Measurements from ENCODE around the gene TADA2B. TPM values are rescaled to one million over a fixed set of nuclear protein-coding genes. Genes with fewer than 3 reads are reported as not detected.

The TADA2B gene
- total and polyA plus RNA-seq, 8 donors: 9.6 to 26.2 (median 17.9) TPM

- no peak for FAIRE-seq
- DNase-seq: no peak
- peaks cover 4 to 20% (median 9%) of the 10 kb centered on the region in 3 donors for H3K36me3 ChIP-seq
Observed at GRCh38 chr4:7005571-7005970, 37.6 kb upstream of the TADA2B start.

GRCh38 chr4:7006411-7006810 lies 36.8 kb upstream of the TADA2B start:
- H3K27me3 ChIP-seq: no peaks in the 10 kb centered on the region
- intact Hi-C loops (cut with DNase I): no loop called here
- H3K4me3 ChIP-seq: no peak overlapping the region
- no peak for FAIRE-seq
- H3K27ac ChIP-seq: no peak overlapping the region
- no peaks in the 10 kb centered on the region for H3K9me3 ChIP-seq
- 71 to 81% methylated on average over 3 of the region's 3 CpGs for WGBS, 2 donors
- no peak for DNase-seq
- no peak for ATAC-seq
- TF ChIP-seq, protein P1, sequence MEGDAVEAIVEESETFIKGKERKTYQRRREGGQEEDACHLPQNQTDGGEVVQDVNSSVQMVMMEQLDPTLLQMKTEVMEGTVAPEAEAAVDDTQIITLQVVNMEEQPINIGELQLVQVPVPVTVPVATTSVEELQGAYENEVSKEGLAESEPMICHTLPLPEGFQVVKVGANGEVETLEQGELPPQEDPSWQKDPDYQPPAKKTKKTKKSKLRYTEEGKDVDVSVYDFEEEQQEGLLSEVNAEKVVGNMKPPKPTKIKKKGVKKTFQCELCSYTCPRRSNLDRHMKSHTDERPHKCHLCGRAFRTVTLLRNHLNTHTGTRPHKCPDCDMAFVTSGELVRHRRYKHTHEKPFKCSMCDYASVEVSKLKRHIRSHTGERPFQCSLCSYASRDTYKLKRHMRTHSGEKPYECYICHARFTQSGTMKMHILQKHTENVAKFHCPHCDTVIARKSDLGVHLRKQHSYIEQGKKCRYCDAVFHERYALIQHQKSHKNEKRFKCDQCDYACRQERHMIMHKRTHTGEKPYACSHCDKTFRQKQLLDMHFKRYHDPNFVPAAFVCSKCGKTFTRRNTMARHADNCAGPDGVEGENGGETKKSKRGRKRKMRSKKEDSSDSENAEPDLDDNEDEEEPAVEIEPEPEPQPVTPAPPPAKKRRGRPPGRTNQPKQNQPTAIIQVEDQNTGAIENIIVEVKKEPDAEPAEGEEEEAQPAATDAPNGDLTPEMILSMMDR (IDR thresholded peaks at IDR 0.05): no peak
- H3K36me3 ChIP-seq: peaks cover 4 to 12% (median 7%) of the 10 kb centered on the region in 3 donors
- H3K4me1 ChIP-seq: no peaks in the 10 kb centered on the region

More at GRCh38 chr4:7005571-7005970, 37.6 kb upstream of the TADA2B start:
- ATAC-seq: no peak
- Histone ChIP-seq H3K9me3 (no peaks in the 10 kb centered on the region), H3K4me1 (no peaks in the 10 kb centered on the region), H3K27me3 (no peaks in the 10 kb centered on the region), H3K27ac (no peak overlapping the region), H3K4me3 (no peak overlapping the region)
- intact Hi-C loops (cut with DNase I): no loop called here
- 89 to 93% methylated on average over 4 of the region's 4 CpGs for WGBS, 2 donors
- TF ChIP-seq, protein P1 (IDR thresholded peaks at IDR 0.05): no peak

- no peak for ATAC-seq
- Histone ChIP-seq H3K4me1 (no peaks in the 10 kb centered on the region), H3K4me3 (no peak overlapping the region), H3K9me3 (no peaks in the 10 kb centered on the region), H3K36me3 (peaks cover 3 to 4% (median 4%) of the 10 kb centered on the region in 3 donors), H3K27ac (no peak overlapping the region), H3K27me3 (no peaks in the 10 kb centered on the region)
- intact Hi-C loops (cut with DNase I): no loop called here
- TF ChIP-seq, protein P1 (IDR thresholded peaks at IDR 0.05): no peak
- 86 to 87% methylated on average over 12 of the region's 12 CpGs for WGBS, 2 donors
- DNase-seq: peak in 1 of 6 donors; percentile 12
- FAIRE-seq: no peak
Observed at GRCh38 chr4:7007142-7007907, 35.8 kb upstream of the TADA2B start.

GRCh38 chr4:7007944-7008343 lies 35.2 kb upstream of the TADA2B start:
- intact Hi-C loops (cut with DNase I): no loop called here
- no peak for FAIRE-seq
- Histone ChIP-seq H3K9me3 (no peaks in the 10 kb centered on the region), H3K27ac (no peak overlapping the region), H3K4me3 (no peak overlapping the region), H3K4me1 (no peaks in the 10 kb centered on the region), H3K36me3 (peaks cover 0 to 4% (median 3%) of the 10 kb centered on the region in 3 donors), H3K27me3 (no peaks in the 10 kb centered on the region)
- TF ChIP-seq, protein P1 (IDR thresholded peaks at IDR 0.05): no peak
- 44 to 50% methylated on average over 2 of the region's 2 CpGs for WGBS, 2 donors
- peak in 2 of 4 donors; percentile 32 for ATAC-seq
- no peak for DNase-seq

DNA sequence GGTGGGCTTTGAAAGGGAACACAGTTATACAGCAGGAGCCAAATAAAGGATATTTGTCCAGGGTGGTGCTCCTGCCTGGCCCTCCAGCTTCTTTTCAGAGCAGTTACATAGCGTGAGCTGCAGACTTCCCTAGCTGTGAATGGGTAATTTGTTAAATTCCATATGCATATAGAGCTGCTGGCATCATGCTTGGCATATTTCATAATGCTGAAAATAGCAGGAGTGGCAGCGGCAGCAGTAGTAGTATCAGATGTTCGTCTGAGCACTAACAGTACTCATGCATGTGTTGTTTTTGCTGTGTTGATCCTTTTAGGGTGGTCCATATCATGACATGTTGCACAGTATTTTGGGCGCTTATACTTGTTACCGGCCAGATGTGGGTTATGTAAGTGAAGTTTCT lies 33.6 kb upstream of the TADA2B start:
- intact Hi-C loops (cut with DNase I): no loop called here
- Histone ChIP-seq H3K27ac (no peak overlapping the region), H3K9me3 (no peaks in the 10 kb centered on the region), H3K27me3 (no peaks in the 10 kb centered on the region), H3K36me3 (peaks cover 0 to 3% (median 0%) of the 10 kb centered on the region in 3 donors), H3K4me1 (no peaks in the 10 kb centered on the region), H3K4me3 (no peak overlapping the region)
- ATAC-seq (no peak), FAIRE-seq (no peak), DNase-seq (no peak)
- 92 to 93% methylated on average over 5 of the region's 5 CpGs for WGBS, 2 donors
- TF ChIP-seq, protein P1 (IDR thresholded peaks at IDR 0.05): no peak

Data from pancreas (tissue), 10 donors.